ENCODE results near the gene PCCA. TPM values are rescaled to one million over a fixed set of nuclear protein-coding genes. Genes with fewer than 3 reads are reported as not detected.

Gene PCCA
- total and polyA plus RNA-seq, 2 of the 13 experiments (the other 11 are each of a cell fraction or from before 2014, with no cell fraction given): 15.0 to 32.2 TPM

DNA sequence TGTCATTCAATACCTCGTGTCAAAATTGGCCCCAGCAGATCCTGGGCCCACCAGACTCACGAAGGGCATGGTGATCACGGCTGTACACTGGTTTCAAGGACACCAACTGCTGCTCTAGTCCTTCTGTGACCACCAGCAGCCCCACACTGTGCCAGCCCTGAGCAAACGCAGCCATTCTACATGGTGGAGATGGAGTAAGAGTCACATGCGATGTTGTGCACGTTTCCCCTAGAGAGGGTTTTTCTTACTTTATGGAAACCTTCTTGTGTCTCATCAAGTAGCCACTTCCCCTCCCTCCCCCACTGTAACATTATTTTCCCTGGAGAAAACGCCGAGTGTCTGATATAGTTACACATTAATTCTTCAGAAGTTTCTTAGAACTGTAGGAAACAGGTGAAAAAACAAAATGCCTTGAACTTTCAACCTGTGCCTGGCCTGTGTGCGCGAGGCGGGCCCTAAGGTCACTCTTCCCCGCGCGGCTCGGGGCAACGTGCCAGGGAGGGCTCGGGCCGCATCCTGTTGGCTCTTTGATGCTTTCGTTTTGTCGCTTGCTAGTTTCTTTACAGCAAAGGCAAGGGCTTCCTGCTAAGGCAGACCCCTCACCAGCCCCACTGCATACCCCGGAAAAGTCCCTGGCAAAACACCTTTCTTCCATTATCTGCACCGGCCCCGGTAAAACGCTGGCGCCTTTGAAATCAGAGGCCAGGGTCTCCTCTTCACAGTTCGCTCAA lies 455.1 kb downstream of the PCCA start (continued):
- TF ChIP-seq, protein P1, sequence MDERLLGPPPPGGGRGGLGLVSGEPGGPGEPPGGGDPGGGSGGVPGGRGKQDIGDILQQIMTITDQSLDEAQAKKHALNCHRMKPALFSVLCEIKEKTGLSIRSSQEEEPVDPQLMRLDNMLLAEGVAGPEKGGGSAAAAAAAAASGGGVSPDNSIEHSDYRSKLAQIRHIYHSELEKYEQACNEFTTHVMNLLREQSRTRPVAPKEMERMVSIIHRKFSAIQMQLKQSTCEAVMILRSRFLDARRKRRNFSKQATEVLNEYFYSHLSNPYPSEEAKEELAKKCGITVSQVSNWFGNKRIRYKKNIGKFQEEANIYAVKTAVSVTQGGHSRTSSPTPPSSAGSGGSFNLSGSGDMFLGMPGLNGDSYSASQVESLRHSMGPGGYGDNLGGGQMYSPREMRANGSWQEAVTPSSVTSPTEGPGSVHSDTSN (CRISPR knock-in tag; IDR thresholded peaks at IDR 0.05): no peak
- TF ChIP-seq ZFP36L1 (CRISPR knock-in tag; IDR thresholded peaks at IDR 0.05) (no peak), ZNF280B (CRISPR knock-in tag; IDR thresholded peaks at IDR 0.05; ENCODE audit: borderline replicate concordance) (no peak), ZNF619 (CRISPR knock-in tag; IDR thresholded peaks at IDR 0.05) (no peak), ZSCAN9 (CRISPR knock-in tag; IDR thresholded peaks at IDR 0.05; ENCODE audit: borderline replicate concordance) (peak; percentile 60; the same call in 1 of the 2 replicates), DMAP1 (CRISPR knock-in tag; IDR thresholded peaks at IDR 0.05) (peak; percentile 68; the same call in 1 of the 2 replicates), ZNF20 (CRISPR knock-in tag; IDR thresholded peaks at IDR 0.05) (no peak), ZNF549 (CRISPR knock-in tag; IDR thresholded peaks at IDR 0.05) (no peak), PHF8 (CRISPR knock-in tag; IDR thresholded peaks at IDR 0.05) (peak; percentile 35; the same call in 1 of the 2 replicates), CREB3 (CRISPR knock-in tag; IDR thresholded peaks at IDR 0.05) (no peak), ZNF451 (CRISPR knock-in tag; IDR thresholded peaks at IDR 0.05) (no peak), ZNF678 (CRISPR knock-in tag; IDR thresholded peaks at IDR 0.05) (no peak), ZNF317 (CRISPR knock-in tag; IDR thresholded peaks at IDR 0.05) (no peak), HOXD1 (CRISPR knock-in tag; IDR thresholded peaks at IDR 0.05) (no peak), THAP8 (CRISPR knock-in tag; IDR thresholded peaks at IDR 0.05; ENCODE audit: borderline replicate concordance) (no peak), ZNF24 (IDR thresholded peaks at IDR 0.05) (no peak), ZBTB46 (CRISPR knock-in tag; IDR thresholded peaks at IDR 0.05; ENCODE audit: borderline replicate concordance) (no peak), SNAPC2 (CRISPR knock-in tag; IDR thresholded peaks at IDR 0.05) (no peak), ZNF572 (CRISPR knock-in tag; IDR thresholded peaks at IDR 0.05) (no peak), NR1H2 (CRISPR knock-in tag; IDR thresholded peaks at IDR 0.05; ENCODE audit: borderline replicate concordance, low read depth) (no peak; the same call in 1 of the 2 replicates)
- TF ChIP-seq, protein P2, sequence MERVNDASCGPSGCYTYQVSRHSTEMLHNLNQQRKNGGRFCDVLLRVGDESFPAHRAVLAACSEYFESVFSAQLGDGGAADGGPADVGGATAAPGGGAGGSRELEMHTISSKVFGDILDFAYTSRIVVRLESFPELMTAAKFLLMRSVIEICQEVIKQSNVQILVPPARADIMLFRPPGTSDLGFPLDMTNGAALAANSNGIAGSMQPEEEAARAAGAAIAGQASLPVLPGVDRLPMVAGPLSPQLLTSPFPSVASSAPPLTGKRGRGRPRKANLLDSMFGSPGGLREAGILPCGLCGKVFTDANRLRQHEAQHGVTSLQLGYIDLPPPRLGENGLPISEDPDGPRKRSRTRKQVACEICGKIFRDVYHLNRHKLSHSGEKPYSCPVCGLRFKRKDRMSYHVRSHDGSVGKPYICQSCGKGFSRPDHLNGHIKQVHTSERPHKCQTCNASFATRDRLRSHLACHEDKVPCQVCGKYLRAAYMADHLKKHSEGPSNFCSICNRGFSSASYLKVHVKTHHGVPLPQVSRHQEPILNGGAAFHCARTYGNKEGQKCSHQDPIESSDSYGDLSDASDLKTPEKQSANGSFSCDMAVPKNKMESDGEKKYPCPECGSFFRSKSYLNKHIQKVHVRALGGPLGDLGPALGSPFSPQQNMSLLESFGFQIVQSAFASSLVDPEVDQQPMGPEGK (CRISPR knock-in tag; IDR thresholded peaks at IDR 0.05): no peak; the same call in 1 of the 2 replicates
- TF ChIP-seq, protein P3, sequence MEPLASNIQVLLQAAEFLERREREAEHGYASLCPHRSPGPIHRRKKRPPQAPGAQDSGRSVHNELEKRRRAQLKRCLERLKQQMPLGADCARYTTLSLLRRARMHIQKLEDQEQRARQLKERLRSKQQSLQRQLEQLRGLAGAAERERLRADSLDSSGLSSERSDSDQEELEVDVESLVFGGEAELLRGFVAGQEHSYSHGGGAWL (CRISPR knock-in tag; IDR thresholded peaks at IDR 0.05): no peak
